HS-27A (cell line): ENCODE measurements around the gene SCN7A.
A peak's percentile ranks its signal among the peaks of the same experiment; 100 is the strongest.

Experiments
- DNase-seq: peaks from one replicate; pipeline ENCODE4 v3.0.0-alpha.2; 2012; ENCODE audit warnings: low read depth, missing footprints

Gene SCN7A

GRCh38 chr2:166404831-166405568 is 89.0 kb downstream of the SCN7A start:
- no peak for DNase-seq

DNA sequence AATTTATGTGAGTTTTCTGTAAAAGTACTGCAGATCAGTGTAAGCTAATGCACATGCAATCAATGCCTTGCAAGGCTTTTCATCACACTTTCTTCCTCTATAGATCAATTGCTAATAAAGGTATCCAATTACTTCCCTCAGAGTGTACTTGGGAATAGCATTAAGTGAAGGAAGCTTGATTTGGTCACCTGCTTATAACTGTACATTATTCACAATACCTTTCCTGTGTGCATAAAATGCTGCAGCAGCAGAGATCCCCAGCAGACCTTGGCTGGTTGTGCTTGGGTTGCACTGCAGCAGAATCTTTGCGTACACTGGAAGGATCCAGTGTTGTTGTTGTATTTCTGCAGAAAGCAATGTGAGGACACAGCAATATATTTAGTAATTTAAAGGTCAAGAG is 99.8 kb downstream of the SCN7A start:
- DNase-seq, result no peak

DNA sequence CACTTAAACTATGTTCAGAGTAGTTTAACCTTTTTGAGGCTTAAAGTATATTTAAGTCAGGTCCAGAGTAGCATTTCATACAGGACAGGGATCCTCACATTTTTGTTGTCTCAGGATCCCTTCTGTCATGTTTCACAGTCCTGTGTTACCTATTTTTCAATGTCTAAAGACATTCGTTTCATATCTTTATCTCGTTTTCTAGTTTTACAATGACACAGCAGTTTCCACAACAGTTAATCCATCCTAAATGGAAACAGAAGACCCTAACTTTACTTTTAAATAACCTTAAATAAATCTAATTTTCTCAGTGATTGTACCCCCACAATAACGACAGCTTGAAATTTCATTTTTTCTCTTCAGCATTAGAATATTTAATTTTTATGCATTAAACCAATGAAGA is 101.0 kb downstream of the SCN7A start:
- no peak for DNase-seq

- no peak for DNase-seq
Observed at GRCh38 chr2:166388481-166389070, 105.5 kb downstream of the SCN7A start.

DNA sequence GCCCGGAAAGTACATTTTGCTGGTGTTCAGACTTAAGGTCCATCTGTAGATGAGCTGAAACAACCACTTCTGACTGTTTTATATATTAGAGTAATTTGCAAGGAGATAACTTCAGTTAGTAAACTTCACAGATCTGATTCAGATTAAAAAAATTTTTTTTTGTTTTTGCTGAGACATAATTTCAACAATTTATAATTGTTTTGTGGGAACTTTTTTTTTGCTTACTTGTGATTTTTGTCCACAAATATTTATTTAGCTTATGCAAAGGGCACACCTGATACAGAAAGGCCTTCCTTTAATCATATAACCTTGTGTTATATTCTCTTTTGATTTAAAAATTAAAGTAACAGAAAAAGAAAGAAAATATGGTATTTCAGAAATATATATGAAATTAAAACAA is 108.7 kb downstream of the SCN7A start:
- DNase-seq, result no peak

GRCh38 chr2:166384774-166385173 is 109.3 kb downstream of the SCN7A start:
- no peak for DNase-seq

GRCh38 chr2:166382448-166382847 is 111.6 kb downstream of the SCN7A start:
- DNase-seq, result no peak

- DNase-seq, result no peak
Observed at GRCh38 chr2:166380615-166381014, 113.4 kb downstream of the SCN7A start.

GRCh38 chr2:166376873-166377272 is 117.2 kb downstream of the SCN7A start:
- DNase-seq, result no peak

GRCh38 chr2:166376488-166376828 is 117.6 kb downstream of the SCN7A start:
- no peak for DNase-seq

- no peak for DNase-seq
Observed at GRCh38 chr2:166375736-166376487, 118.1 kb downstream of the SCN7A start, which contains the start of gene SCN9A. Gene SCN9A, minus strand, starts transcription at chr2:166375944. Its CDS starts 64,188 bp downstream, at chr2:166311756.

- DNase-seq, result no peak
Observed at GRCh38 chr2:166375195-166375735, 118.8 kb downstream of the SCN7A start.

GRCh38 chr2:166373951-166374350 is 120.1 kb downstream of the SCN7A start:
- peak; percentile 75 for DNase-seq

GRCh38 chr2:166373539-166373938 is 120.5 kb downstream of the SCN7A start:
- DNase-seq, result no peak

DNA sequence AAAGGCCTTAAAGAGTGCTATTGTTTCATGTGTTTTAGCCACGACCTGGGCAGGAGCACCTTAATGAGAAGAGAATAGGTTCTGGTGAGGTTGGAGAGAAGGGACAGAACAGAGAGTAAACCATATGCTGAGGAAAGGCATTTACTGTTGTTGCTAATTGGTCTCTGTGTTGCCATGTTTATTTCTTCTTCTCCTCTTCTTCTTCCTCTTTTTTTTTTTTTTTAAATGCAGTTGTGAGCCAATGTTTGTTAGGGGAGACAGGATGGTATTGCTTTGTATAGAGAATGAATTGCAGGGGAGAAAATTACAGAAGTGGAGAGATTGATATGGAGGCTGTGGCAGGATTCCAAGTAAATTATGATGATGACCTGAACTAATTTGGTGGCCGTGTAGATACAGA is 120.9 kb downstream of the SCN7A start:
- DNase-seq, result no peak

DNA sequence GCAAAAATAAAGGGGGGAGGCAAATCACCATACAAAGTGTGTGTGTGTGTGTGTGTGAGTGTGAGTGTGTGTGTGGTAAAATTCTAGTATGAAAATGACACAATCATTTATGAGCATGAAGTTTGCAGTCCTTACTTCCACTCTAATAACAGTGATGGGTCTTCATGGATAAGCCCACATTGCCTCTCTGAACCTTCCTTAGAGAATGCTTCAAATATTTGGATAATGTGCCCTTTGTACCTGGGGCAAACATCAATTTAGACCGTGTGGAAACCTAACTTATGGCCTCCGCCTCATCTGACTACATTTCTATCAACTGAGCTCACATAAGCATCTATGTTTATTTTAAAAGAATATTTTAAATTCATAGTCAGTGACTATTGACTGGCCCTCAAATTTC is 122.0 kb downstream of the SCN7A start:
- peak; percentile 57 for DNase-seq

GRCh38 chr2:166365803-166366420 is 128.1 kb downstream of the SCN7A start:
- no peak for DNase-seq

- no peak for DNase-seq
Observed at GRCh38 chr2:166365239-166365638, 128.8 kb downstream of the SCN7A start.

- no peak for DNase-seq
Observed at GRCh38 chr2:166364476-166365161, 129.4 kb downstream of the SCN7A start.

DNA sequence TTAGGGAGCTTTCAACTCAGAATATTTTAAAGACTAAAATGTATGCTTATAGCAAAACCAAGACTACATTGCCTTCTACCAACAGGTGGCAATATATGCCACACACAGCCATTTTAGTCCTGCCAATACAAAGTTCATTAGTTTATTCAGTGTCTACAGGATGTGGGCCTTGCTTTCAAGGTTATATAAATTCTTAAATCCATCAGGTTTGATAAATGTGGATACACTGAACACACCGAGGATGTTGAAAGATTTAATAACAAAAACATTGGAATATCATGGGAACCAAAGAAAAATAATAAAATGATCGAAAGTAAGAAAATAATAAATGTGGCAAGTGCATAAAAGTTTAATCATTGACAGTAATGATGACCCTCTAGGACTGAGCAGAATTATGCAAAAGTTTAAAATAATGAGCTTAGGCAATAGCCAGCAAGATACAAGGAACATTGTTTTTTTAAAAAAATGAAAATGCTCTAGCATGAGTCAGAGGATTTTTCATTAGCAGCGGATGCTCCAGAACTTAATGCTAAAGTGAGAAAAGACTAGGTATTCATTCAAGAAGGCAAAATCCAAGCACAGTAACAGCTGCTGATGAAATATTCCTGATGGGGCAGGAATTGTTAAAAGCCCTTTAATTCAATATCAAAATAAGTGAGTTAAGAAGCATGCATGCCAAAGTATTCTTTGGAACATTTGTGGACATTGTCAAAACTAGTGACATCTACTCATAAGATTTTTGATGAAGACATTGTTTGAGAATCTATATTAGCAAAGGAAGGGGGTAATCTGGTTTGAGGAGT is 132.5 kb downstream of the SCN7A start:
- DNase-seq, result no peak

GRCh38 chr2:166360906-166361305 is 133.1 kb downstream of the SCN7A start:
- no peak for DNase-seq
